IPS-20b (cell line): ENCODE measurements around the gene GPR143.

ENCODE experiments used
- H3K27ac ChIP-seq: one replicate; pipeline ENCODE4 v1.5.1; 2013; ENCODE audit warnings: low read length
- H3K27me3 ChIP-seq: 2 replicates; pipeline ENCODE4 v1.6.1; 2013; ENCODE audit warnings: mild to moderate bottlenecking, low read length, inconsistent platforms; ENCODE audit not compliant: insufficient read depth
- H3K36me3 ChIP-seq: 2 replicates; pipeline ENCODE4 v1.6.1; 2013; ENCODE audit warnings: low read depth, mild to moderate bottlenecking, inconsistent platforms, low read length, moderate library complexity; ENCODE audit not compliant: insufficient read depth
- H3K4me1 ChIP-seq: 2 replicates; pipeline ENCODE4 v1.6.1; 2013; ENCODE audit warnings: mild to moderate bottlenecking, control low read depth, inconsistent platforms, low read length, moderate library complexity; ENCODE audit not compliant: insufficient read depth
- H3K4me3 ChIP-seq: 2 replicates; pipeline ENCODE4 v1.5.1; 2013; ENCODE audit warnings: mild to moderate bottlenecking, low read length, inconsistent platforms
- H3K9ac ChIP-seq: 2 replicates; pipeline ENCODE4 v1.6.1; 2013; ENCODE audit warnings: low read depth, mild to moderate bottlenecking, inconsistent platforms, low read length, moderate library complexity
- H3K9me3 ChIP-seq: 2 replicates; pipeline ENCODE4 v1.6.1; 2013; ENCODE audit warnings: mild to moderate bottlenecking, low read depth, low read length, inconsistent platforms; ENCODE audit not compliant: insufficient read depth

Gene GPR143

GRCh38 chrX:9730752-9731151 lies 34.9 kb downstream of the GPR143 start:
- H3K9ac ChIP-seq = no peak overlapping the region
- no peak overlapping the region for H3K4me3 ChIP-seq
- H3K27me3 ChIP-seq = no peaks in the 10 kb centered on the region
- H3K4me1 ChIP-seq = no peaks in the 10 kb centered on the region
- no peaks in the 10 kb centered on the region for H3K36me3 ChIP-seq
- peaks cover 3% of the 10 kb centered on the region; the same call in 1 of the 2 replicates for H3K9me3 ChIP-seq
- H3K27ac ChIP-seq = no peak overlapping the region

GRCh38 chrX:9730078-9730477 lies 35.6 kb downstream of the GPR143 start:
- H3K9ac ChIP-seq = no peak overlapping the region
- no peaks in the 10 kb centered on the region for H3K27me3 ChIP-seq
- H3K4me1 ChIP-seq = no peaks in the 10 kb centered on the region
- peaks cover 3% of the 10 kb centered on the region; the same call in 1 of the 2 replicates for H3K9me3 ChIP-seq
- no peak overlapping the region for H3K4me3 ChIP-seq
- peaks cover 3% of the 10 kb centered on the region; the same call in 1 of the 2 replicates for H3K36me3 ChIP-seq
- no peak overlapping the region for H3K27ac ChIP-seq

GRCh38 chrX:9729171-9729885 lies 36.3 kb downstream of the GPR143 start:
- Histone ChIP-seq H3K9me3 (peaks cover 3% of the 10 kb centered on the region; the same call in 1 of the 2 replicates), H3K36me3 (peaks cover 7% of the 10 kb centered on the region; the same call in 1 of the 2 replicates), H3K9ac (no peak overlapping the region), H3K27me3 (no peaks in the 10 kb centered on the region), H3K27ac (no peak overlapping the region), H3K4me3 (no peak overlapping the region), H3K4me1 (no peaks in the 10 kb centered on the region)

- Histone ChIP-seq H3K36me3 (peaks cover 8% of the 10 kb centered on the region; the same call in 1 of the 2 replicates), H3K9me3 (peaks cover 6% of the 10 kb centered on the region; the same call in 1 of the 2 replicates), H3K27ac (no peak overlapping the region), H3K9ac (no peak overlapping the region), H3K27me3 (no peaks in the 10 kb centered on the region), H3K4me3 (no peak overlapping the region), H3K4me1 (no peaks in the 10 kb centered on the region)
These were observed 37.4 kb downstream of the GPR143 start for GRCh38 chrX:9728261-9728660.

- peaks cover 23% of the 10 kb centered on the region for H3K36me3 ChIP-seq
- no peaks in the 10 kb centered on the region for H3K27me3 ChIP-seq
- H3K27ac ChIP-seq = no peak overlapping the region
- H3K4me3 ChIP-seq = no peak overlapping the region
- H3K9me3 ChIP-seq = peaks cover 19% of the 10 kb centered on the region
- H3K9ac ChIP-seq = no peak overlapping the region
- H3K4me1 ChIP-seq = no peaks in the 10 kb centered on the region
These were observed 40.9 kb downstream of the GPR143 start for GRCh38 chrX:9724711-9725110.

- Histone ChIP-seq H3K27ac (no peak overlapping the region), H3K9ac (no peak overlapping the region), H3K4me3 (no peak overlapping the region), H3K4me1 (no peaks in the 10 kb centered on the region), H3K9me3 (peaks cover 10% of the 10 kb centered on the region), H3K27me3 (no peaks in the 10 kb centered on the region), H3K36me3 (peaks cover 60% of the 10 kb centered on the region)
These were observed 48.3 kb downstream of the GPR143 start for GRCh38 chrX:9717376-9717775.

GRCh38 chrX:9710332-9710731 lies 55.3 kb downstream of the GPR143 start:
- Histone ChIP-seq H3K9me3 (no peaks in the 10 kb centered on the region), H3K4me3 (no peak overlapping the region), H3K36me3 (peaks cover 44% of the 10 kb centered on the region), H3K27ac (no peak overlapping the region), H3K27me3 (no peaks in the 10 kb centered on the region), H3K9ac (no peak overlapping the region), H3K4me1 (no peaks in the 10 kb centered on the region)

GRCh38 chrX:9708923-9709553 lies 56.6 kb downstream of the GPR143 start:
- Histone ChIP-seq H3K27me3 (no peaks in the 10 kb centered on the region), H3K9me3 (no peaks in the 10 kb centered on the region), H3K27ac (no peak overlapping the region), H3K36me3 (peaks cover 36% of the 10 kb centered on the region), H3K9ac (no peak overlapping the region), H3K4me1 (no peaks in the 10 kb centered on the region), H3K4me3 (no peak overlapping the region)

- Histone ChIP-seq H3K4me3 (no peak overlapping the region), H3K4me1 (no peaks in the 10 kb centered on the region), H3K27ac (no peak overlapping the region), H3K36me3 (peaks cover 35% of the 10 kb centered on the region), H3K9ac (no peak overlapping the region), H3K27me3 (no peaks in the 10 kb centered on the region), H3K9me3 (no peaks in the 10 kb centered on the region)
These were observed 57.6 kb downstream of the GPR143 start for GRCh38 chrX:9708086-9708485.

- Histone ChIP-seq H3K27me3 (no peaks in the 10 kb centered on the region), H3K4me3 (no peak overlapping the region), H3K4me1 (no peaks in the 10 kb centered on the region), H3K9ac (no peak overlapping the region), H3K9me3 (no peaks in the 10 kb centered on the region), H3K27ac (no peak overlapping the region), H3K36me3 (peaks cover 28% of the 10 kb centered on the region)
These were observed 58.2 kb downstream of the GPR143 start for GRCh38 chrX:9707306-9708033.

- Histone ChIP-seq H3K27ac (no peak overlapping the region), H3K4me1 (no peaks in the 10 kb centered on the region), H3K9me3 (no peaks in the 10 kb centered on the region), H3K9ac (no peak overlapping the region), H3K4me3 (no peak overlapping the region), H3K36me3 (peaks cover 19% of the 10 kb centered on the region), H3K27me3 (no peaks in the 10 kb centered on the region)
These were observed 59.2 kb downstream of the GPR143 start for GRCh38 chrX:9706421-9706820.
